Posterior vena cava (tissue), 2 donors: Measurements from ENCODE around the gene ARHGEF28. TPM values are rescaled to one million over a fixed set of nuclear protein-coding genes. Genes with fewer than 3 reads are reported as not detected.

Experiments
- DNase-seq: peaks from one replicate; pipeline ENCODE4 v3.0.0-alpha.2; 2020; ENCODE audit warnings: low spot score
- intact Hi-C, 2 donors: fragments of 100-400 bp; cut with DNase I; formaldehyde crosslinking; loops; one replicate each; pipeline versions ENCODE4 v1.14.1 to v1.14.2; 2022 to 2023
- total RNA-seq, 2 donors: library from RNA; stranded (reverse); fragmentation: NEBNext Ultra II Directional; extraction: Animal tissue kit (Norgen Biotek cat#: 25700); gene quantifications; one replicate each; pipeline ENCODE4 v1.2.1, GENCODE V29; 2021
- donor health status: DM: yes; HTN: yes; CAD: no.
- donor health status: DM: yes; HTN: yes; CAD: no.

The ARHGEF28 gene
- total RNA-seq, 2 donors from 2014 or later: 12.7 to 13.0 TPM

DNA sequence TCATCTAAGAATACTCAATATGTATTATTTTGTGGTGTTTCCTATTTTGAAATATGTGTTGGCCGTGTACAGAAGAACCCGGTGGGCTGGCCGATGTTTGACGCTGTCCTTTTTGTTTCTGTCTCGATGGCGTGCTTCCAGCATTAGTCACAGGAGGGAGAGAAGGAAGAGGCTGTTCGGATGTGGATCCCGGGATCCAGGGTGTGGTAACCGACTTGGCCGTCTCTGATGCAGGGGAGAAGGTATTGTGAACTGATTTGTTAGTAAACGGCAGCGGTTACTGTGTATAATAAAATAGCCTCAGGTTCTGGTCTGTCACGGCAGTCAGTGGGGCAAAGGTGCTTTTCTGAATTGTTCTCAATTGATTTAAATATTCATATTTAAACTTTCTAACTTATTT lies 275.0 kb downstream of the ARHGEF28 start:
- no peak for DNase-seq
- intact Hi-C loops: loop anchor here in 1 of 2 donors (5.0 kb wide), 1 partner anchor 746 kb away; no protein-coding TSS in a partner anchor

DNA sequence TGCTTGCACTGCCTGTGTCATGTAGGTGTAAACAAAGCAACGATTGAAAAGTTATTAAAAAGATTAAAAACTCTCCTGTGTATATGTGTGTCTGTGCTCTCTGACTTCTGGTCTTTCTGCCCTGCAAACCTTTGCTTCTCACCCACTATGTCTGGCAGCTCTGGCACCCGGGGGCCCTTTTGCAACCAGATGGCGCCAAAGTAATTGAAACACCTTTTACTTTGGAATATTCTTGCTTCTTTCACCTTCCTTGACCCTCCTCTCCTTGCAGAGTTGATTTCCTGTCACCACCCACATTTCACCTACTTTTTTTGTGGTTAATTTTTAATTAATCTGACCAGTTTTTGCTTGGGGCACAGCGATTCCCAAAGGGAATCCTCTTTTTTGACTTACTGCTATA lies 275.5 kb downstream of the ARHGEF28 start:
- no peak for DNase-seq
- intact Hi-C loops: loop anchor here in 1 of 2 donors (5.0 kb wide), 1 partner anchor 746 kb away; no protein-coding TSS in a partner anchor

DNA sequence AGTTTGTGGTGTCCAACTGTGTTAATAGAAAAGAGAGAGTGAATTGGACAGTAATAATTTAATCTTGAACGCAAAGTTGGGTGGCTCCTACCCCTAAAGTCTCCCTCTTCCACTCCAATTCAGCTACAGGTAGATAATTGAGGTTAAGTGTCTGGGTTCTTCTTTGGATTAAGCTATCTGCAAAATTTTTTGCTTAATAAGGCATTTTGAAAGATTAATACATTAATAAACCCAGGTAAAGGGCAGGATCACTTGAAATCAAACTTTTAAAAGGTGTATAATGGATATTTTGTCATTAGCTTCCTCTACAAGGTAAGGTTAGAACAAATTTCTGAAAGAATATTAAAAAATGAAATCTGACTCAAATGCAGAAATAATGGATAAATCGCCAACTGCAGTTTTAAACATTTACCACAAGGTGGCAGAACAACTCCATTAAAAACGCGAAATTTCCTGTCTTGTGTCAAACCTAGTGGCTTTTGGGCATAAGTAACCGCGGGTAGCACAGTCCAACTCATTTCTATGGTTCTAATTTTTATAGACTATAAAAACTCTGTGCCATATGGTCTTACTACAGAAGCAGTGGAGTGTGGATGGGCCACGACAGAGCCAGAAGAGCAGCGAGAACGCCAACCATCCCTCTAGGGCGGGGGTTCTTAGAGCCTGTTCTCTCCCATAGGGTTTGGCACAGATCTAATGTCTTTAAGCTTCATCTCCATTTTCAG lies 276.5 kb downstream of the ARHGEF28 start:
- intact Hi-C loops: loop anchor here (1.0 to 5.0 kb wide), 2 partner anchors 743 to 745 kb away; no protein-coding TSS in a partner anchor
- DNase-seq: no peak

DNA sequence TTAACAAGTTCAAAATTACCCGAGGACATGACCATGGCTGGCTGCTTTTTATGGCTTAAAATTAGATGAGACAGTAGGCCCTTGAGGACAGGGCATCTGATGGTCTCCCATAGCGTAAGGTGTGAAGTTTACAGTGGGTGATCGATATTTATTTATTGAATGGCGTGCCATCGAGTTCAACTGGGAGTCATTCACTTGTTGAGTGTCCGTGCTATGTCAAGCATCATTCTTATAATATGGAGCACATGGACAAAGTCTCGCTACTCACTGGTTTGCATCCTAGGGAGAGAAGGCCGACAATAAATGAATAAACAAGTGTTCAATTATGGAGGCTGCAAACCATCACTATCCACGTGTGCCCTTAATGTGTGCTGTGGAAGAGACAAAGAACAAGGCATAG lies 277.2 kb downstream of the ARHGEF28 start:
- no peak for DNase-seq
- intact Hi-C loops: loop anchor here (1.0 to 5.0 kb wide), 2 partner anchors 742 to 744 kb away; no protein-coding TSS in a partner anchor

DNA sequence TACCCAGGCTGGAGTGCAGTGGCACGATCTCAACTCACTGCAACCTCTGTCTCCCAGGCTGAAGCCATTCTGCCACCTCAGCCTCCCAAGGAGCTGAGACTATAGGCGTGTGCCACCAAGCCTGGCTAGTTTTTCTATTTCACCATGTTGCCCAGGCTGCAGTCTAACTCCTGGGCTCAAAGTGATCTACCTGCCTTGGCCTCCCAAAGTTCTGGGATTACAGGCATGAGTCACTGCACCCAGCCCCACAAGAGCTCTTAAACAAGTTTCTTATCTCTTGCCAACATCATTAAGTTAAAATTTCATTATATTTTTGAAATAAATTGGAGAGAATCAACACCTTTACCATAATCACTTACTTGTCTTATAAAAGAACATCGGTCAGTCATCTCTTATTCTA lies 280.3 kb downstream of the ARHGEF28 start:
- intact Hi-C loops: no loop called here
- DNase-seq: no peak

DNA sequence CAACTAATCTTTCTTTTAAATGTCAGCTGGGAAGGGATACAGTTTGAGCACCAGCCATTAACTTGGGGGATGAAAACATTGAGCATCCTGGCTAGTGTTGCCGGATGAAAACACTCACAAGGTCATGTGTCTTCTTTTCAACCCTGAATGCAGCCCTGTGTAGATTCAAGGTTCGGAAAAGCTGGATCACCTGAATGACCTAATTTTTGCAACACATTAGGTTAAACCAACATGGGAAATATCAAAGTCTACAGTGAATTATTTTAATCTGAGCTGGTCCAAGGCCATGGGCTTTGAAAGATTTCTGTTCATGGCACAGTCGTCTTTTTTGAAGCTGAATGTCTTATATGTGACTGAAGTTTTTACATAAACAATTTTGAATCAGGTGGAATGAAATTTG lies 281.2 kb downstream of the ARHGEF28 start:
- DNase-seq: no peak
- intact Hi-C loops: no loop called here

DNA sequence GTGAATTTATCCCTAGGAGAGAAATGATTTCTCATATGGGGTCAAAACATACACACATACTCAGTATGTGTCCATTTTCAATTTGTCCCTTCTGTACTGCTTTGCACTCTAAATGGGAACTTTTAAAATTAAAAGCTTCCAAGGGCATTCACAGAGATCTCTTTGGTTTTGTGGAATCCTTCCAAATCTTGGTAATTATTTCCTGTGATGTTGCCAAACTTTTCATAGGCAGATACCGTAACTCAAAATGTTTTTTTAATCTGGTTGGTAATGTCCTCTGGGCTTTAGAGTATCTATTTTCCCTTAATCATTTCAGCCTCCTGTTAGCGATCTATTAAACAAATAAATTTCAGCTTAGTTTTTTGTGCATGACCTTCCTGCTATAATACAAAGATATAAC lies 282.4 kb downstream of the ARHGEF28 start:
- no peak for DNase-seq
- intact Hi-C loops: no loop called here

DNA sequence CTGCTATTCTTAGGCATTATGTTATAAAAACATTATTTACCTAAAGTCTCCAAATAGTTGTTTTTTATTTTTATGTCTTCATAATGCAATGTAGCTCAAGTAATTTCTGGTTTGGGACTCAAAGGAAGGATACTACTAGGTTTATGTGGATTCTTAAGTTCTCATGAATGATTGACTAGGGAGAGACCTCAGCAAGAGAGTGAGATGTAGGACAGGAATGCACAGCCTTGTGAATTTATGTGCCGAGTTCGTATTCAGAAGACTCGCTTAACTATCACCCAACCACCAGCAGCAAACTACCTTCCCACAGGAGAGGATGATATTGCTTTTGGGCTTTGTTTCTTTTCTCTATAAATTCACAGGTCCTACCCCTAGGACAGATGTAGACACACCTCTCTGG lies 282.9 kb downstream of the ARHGEF28 start:
- intact Hi-C loops: no loop called here
- DNase-seq: no peak

DNA sequence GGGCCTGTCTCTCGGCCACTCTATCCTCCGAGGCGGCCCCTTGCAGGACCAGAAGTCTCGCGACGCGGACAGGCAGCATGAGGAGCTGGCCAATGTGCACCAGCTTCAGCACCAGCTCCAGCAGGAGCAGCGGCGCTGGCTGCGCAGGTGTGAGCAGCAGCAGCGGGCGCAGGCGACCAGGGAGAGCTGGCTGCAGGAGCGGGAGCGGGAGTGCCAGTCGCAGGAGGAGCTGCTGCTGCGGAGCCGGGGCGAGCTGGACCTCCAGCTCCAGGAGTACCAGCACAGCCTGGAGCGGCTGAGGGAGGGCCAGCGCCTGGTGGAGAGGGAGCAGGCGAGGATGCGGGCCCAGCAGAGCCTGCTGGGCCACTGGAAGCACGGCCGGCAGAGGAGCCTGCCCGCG lies 283.5 kb downstream of the ARHGEF28 start:
- intact Hi-C loops: no loop called here
- no peak for DNase-seq

DNA sequence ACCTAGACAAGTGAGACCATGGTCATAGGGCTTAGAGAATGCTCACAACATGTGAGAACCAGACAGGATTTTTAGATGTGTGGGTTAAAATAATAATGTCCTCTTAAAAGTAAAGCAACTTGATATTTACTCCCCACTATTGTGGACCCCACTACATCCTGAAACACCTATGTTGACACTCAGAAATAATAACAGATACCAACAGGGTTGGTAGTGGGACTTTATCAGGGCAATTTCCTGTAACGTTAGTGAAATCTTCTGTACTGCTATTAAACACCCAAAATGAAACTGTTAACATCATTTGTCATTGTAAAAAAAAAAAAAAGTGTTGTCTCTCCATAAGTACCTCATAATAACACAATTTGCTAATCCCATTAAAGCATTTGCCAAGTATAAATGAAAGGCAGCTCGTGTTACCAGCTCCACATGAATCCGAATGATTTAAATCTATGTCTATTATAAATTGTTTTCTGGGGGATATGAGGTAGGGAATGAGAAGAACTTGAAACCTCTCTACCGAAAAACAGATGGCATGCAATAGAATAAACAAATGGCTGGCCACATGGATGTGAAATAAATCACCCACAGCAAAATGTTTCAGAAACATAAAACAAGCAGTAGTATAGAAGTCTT lies 285.9 kb downstream of the ARHGEF28 start:
- intact Hi-C loops: loop anchor here in 1 of 2 donors (10.0 kb wide), 1 partner anchor 103 kb away; no protein-coding TSS in a partner anchor
- DNase-seq: no peak

DNA sequence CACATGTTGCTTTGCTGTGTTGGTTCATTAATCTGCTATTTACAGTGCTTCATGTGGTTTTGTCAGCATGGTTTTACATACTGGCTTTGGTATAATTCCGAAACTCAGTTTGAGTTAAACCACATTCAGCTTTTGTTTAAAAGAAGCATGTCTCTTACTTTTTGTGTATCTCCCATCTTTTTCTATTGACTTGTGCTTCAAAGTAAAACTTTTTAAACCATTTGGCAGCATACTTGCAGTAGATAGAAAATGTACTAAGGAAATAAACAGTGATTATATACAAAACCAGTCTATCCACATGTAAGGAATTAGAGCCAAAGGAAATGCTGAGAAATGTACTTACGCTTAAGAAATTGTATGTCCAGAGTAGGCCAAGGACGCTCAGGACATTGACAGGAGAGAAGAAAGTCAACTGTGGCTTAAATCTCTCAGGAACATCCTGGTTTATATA lies 286.9 kb downstream of the ARHGEF28 start:
- intact Hi-C loops: loop anchor here in 1 of 2 donors (10.0 kb wide), 1 partner anchor 102 kb away; no protein-coding TSS in a partner anchor
- no peak for DNase-seq

DNA sequence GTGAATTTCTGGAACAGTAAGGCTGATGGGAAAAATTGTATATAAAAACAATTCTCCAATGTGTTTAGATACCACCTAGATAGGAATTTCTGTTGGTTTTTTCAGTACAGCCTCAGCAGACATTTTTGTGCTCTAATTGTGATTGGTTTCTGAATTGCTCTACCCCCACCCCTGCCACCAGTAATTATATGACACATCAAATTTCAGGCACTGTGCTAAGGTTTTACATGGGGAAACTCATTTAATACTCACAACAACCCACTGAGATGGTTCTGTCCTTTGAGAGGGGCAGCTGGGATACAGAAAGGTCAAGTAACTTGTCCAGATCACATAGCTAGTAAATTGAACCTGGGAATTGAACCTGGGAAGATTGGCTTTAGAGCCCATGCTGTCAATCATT lies 288.0 kb downstream of the ARHGEF28 start:
- intact Hi-C loops: loop anchor here in 1 of 2 donors (10.0 kb wide), 1 partner anchor 101 kb away; no protein-coding TSS in a partner anchor
- no peak for DNase-seq

DNA sequence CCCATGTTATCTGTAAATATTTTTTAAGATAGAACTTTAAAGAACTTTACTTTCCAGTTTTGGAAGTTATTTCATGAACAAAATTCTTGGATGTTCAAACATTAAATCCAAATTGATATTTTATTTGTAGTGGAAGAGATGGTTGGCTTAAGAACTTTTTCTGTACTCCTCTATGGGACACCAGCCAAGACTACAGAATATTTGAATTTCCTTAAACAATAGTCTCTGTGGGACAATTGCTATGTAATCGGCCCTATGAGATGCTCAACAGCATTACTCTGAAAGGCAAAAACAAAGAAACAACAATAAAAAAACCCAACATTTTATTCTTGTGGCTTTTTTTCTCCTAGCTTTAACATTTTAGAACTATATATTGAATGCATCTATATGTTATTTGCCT lies 289.3 kb downstream of the ARHGEF28 start:
- DNase-seq: no peak
- intact Hi-C loops: loop anchor here in 1 of 2 donors (10.0 kb wide), 1 partner anchor 99 kb away; no protein-coding TSS in a partner anchor

DNA sequence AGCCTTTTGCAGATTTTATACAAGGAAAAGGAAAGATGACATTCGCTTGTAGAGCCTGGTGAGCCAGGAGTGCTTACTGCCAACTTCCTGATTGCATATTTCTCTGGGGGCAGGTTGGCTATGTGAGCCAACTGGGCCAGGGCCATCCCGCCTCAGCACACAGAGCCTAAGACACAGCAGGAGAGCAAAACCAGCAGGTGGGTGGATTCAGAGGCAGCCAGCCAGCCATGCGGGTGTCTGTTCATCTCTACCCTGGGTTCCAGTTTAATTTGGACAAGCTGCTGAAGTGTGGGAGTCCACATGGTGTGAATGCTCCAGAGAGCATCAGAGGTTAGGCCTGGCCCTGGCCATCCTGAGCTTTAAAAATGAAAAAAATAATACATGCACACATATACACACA lies 291.4 kb downstream of the ARHGEF28 start:
- intact Hi-C loops: loop anchor here in 1 of 2 donors (10.0 kb wide), 1 partner anchor 97 kb away; no protein-coding TSS in a partner anchor
- no peak for DNase-seq

DNA sequence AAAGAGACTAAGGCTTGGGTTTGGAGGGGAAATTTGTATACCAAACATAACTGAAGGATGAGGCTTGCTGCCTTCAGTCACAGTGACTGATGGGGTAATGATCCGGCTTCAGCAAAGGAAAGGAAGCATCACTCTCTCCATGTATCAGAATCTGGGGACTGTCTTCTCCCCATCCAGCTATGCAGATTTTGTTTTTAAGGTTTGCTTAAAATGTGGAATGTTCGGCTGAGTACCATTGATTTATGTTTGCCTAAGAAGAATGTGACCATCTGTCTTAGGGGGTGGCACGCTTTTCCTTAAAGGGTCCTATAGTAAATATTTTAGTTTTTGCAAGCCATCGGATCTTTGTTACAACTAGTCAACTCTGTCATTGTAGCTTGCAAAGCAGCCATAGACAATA lies 291.9 kb downstream of the ARHGEF28 start:
- intact Hi-C loops: loop anchor here in 1 of 2 donors (10.0 kb wide), 1 partner anchor 97 kb away; no protein-coding TSS in a partner anchor
- DNase-seq: no peak

DNA sequence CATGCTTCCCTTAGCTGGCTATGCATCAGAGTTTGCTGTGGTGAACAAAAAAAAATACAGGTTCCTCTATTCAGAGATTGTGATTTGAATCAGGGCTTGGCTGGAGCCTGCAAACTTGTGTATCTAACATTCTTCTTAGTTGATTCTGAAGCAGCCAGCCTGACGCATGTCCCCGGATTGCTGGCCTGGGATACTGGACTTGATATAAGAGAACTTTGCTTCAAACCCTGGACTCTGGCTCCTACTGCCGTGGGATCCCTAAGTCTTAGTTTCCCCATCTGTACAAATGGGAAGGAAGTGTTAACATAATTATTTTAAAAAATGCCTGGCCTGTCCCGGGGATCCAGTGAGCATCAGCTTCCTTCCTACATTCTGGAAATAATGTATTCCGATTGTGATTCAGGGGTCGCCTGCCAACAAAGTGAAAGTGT lies 292.8 kb downstream of the ARHGEF28 start:
- no peak for DNase-seq
- intact Hi-C loops: loop anchor here in 1 of 2 donors (10.0 kb wide), 1 partner anchor 96 kb away; no protein-coding TSS in a partner anchor

DNA sequence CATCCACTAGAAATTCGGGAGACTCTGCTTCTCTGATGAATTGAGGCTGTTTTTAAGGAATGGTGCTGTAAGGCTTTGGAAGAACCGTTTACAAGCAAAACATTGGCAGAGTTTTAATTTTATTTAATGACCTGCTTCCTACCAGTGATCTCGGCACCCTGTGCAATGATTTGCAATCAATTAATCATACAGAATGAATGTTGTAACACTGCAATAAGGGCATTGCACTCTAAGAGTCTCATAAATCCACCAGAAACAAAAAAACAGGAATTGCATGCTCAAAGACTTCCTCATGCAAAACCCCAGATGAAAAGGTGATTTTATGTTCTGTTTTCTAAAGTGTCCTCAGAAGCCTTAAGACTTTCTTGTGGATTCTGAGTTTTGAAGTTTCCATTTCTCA lies 295.7 kb downstream of the ARHGEF28 start:
- no peak for DNase-seq
- intact Hi-C loops: no loop called here

DNA sequence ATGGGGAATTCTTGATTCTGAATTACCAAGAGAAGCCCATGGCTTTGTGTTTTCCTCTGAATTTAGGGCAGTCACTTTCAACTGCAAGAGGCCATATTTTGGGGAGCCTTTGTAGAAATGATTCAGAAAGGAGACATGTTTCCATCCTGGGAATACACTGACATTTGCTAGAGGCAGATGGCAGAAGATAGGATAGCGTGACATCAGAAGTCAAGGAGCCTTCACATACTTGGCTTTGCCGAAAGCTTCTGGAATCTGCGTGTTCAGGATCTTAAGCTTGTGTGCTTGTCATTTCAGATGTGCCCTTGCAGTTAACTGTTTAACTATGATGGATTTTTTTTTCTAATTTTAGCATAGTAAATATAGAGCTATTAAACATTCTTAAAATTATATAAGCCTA lies 296.2 kb downstream of the ARHGEF28 start:
- intact Hi-C loops: no loop called here
- DNase-seq: no peak

DNA sequence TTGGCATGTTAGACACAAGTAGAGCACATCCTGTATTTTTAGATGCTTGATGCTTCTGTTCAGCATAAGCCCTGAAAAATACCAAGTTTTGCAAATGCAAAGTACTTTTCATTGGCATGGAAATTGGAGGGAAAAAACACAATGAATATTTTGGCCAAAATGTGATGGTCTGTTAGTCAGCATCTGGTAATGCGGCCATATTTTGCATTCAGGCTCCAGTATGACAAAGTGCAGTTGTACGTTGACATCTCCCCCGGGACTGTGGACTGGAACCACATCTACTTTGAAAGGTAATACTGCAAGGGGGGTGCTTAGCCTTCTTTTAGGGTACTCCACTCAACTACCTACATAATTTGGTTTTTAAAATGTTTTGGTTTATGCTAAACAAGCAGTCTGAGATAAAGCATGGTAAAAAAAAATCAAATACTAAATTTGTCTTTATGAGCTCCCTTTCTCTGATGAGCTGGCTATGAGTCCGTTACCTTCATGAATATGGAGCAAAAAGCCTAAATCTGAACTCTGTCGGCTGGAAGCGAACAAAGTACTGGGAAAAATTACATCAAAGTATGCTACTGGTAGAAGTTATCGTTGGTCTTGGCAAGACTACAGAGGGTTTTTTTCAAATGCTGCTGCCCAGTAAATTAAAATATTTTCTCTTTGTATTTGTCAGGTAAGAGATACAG lies 297.0 kb downstream of the ARHGEF28 start:
- intact Hi-C loops: no loop called here
- no peak for DNase-seq
